Measurements from ENCODE around the gene FOXP4. TPM values are rescaled to one million over a fixed set of nuclear protein-coding genes. Genes with fewer than 3 reads are reported as not detected.

The FOXP4 gene
- total and polyA plus RNA-seq, 2 experiments from 2014 or later = 1.1 to 3.9 TPM

DNA sequence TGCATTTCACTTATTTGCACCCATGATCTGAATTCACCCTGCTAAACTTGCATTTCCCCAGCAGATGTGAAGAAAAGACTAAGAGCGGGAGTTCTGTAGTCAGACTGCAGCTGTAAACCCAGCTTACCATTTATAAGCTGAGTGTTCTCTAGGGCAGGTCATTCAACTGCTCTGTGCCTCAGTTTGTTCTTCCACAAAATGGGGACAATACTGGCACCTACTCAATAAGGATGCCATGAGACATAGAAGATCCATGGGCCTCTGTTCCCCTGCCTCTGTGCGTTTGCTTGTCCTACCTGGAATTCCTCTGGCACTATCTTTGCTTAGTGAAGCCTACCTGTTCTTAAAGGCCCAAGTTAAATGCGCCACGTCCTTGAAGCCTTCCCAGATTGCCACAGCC is 79.8 kb downstream of the FOXP4 start:
- no peak for DNase-seq
- no peak overlapping the region for H3K4me2 ChIP-seq (ENCODE audit: unreplicated experiment)
- H3K9me3 ChIP-seq (ENCODE audit: low read depth) = peaks cover 4% of the 10 kb centered on the region
- TF ChIP-seq EZH2phosphoT487 (IDR thresholded peaks at IDR 0.05; ENCODE audit: insufficient read depth, low read depth) = no peak
- no peak for TF ChIP-seq EZH2 (IDR thresholded peaks at IDR 0.05; ENCODE audit: insufficient read depth, poor library complexity, severe bottlenecking)
- 75 to 78% methylated on average over 4 of the region's 4 CpGs for WGBS, 2 experiments (ENCODE audit: low coverage in 1 of 2, low lambda C conversion rate in 2 of 2, missing lambda C conversion rate in 2 of 2)
- H3K9me2 ChIP-seq (ENCODE audit: insufficient read depth) = no peaks in the 10 kb centered on the region
- H3K27me3 ChIP-seq (replicated peaks; ENCODE audit: insufficient read depth) = peaks cover 16% of the 10 kb centered on the region; the same call in 1 of the 2 replicates
- no peak overlapping the region for H2AFZ ChIP-seq
- H3K27ac ChIP-seq = no peak overlapping the region
- H3K9ac ChIP-seq = no peak overlapping the region
- H3F3A ChIP-seq (ENCODE audit: insufficient read depth) = no peaks in the 10 kb centered on the region
- no peak overlapping the region for H3K4me3 ChIP-seq
- H4K20me1 ChIP-seq (ENCODE audit: insufficient read depth) = no peaks in the 10 kb centered on the region
- in situ Hi-C loops (cut with MboI) = no loop called here
- no peaks in the 10 kb centered on the region for H3K36me3 ChIP-seq (ENCODE audit: low read depth)
- H3K4me1 ChIP-seq (ENCODE audit: insufficient read depth) = no peaks in the 10 kb centered on the region
- no peaks in the 10 kb centered on the region for H3K79me2 ChIP-seq (ENCODE audit: insufficient read depth)

DNA sequence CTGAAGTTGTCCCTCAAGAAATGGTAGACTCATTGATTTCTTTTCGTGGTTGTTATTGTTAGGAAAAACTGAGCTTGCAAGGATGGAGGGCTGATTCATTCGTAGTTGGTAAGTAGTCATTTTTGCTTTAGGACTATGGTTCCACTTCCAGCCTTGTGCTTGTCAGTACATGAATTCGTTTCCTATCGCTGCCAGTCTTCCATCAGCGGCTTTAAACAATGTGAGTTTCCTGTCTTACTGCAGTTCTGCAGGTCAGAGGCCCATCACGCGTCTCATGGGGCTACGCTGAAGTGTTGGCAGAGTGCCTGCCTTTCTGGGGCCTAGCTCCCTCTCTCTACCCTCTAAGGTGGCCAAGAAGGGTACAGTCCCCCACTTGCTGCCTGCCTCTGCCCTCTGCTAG is 80.7 kb downstream of the FOXP4 start:
- H3K4me2 ChIP-seq (ENCODE audit: unreplicated experiment) = no peak overlapping the region

DNA sequence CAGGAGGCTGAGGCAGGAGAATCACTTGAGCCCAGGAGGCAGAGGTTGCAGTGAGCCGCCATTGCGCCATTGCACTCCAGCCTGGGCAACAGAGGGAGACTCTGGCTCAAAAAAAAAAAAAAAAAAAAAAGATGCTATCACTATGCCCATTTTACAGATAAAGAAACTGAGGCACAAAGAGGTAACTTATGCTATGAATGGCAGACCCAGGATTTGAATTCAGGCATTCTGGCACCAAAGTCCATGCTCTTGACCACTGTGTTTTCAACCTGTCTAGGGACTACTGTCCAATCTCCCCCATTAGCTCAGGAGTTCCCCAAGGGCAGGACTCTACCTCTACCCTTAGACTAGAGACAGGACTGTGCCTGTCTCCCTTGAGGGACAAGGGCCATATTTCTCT is 82.9 kb downstream of the FOXP4 start:
- Histone ChIP-seq H2AFZ (no peak overlapping the region), H3K27me3 (replicated peaks; ENCODE audit: insufficient read depth) (peaks cover 25% of the 10 kb centered on the region; the same call in 1 of the 2 replicates), H4K20me1 (ENCODE audit: insufficient read depth) (no peaks in the 10 kb centered on the region), H3K4me1 (ENCODE audit: insufficient read depth) (no peaks in the 10 kb centered on the region), H3K9me2 (ENCODE audit: insufficient read depth) (no peaks in the 10 kb centered on the region), H3K9ac (no peak overlapping the region), H3K79me2 (ENCODE audit: insufficient read depth) (no peaks in the 10 kb centered on the region), H3K9me3 (ENCODE audit: low read depth) (no peaks in the 10 kb centered on the region), H3F3A (ENCODE audit: insufficient read depth) (no peaks in the 10 kb centered on the region), H3K4me3 (no peak overlapping the region), H3K27ac (no peak overlapping the region), H3K36me3 (ENCODE audit: low read depth) (no peaks in the 10 kb centered on the region), H3K4me2 (ENCODE audit: unreplicated experiment) (no peak overlapping the region)
- in situ Hi-C loops (cut with MboI) = no loop called here
- WGBS, 2 experiments (ENCODE audit: low coverage in 1 of 2, low lambda C conversion rate in 2 of 2, missing lambda C conversion rate in 2 of 2) = 79 to 84% methylated on average over 2 of the region's 2 CpGs
- no peak for TF ChIP-seq EZH2 (IDR thresholded peaks at IDR 0.05; ENCODE audit: insufficient read depth, poor library complexity, severe bottlenecking)
- TF ChIP-seq EZH2phosphoT487 (IDR thresholded peaks at IDR 0.05; ENCODE audit: insufficient read depth, low read depth) = no peak
- DNase-seq = no peak

More for the DNA sequence above, 80.7 kb downstream of the FOXP4 start:
- H3K27ac ChIP-seq = no peak overlapping the region
- TF ChIP-seq EZH2 (IDR thresholded peaks at IDR 0.05; ENCODE audit: insufficient read depth, poor library complexity, severe bottlenecking) (no peak), EZH2phosphoT487 (IDR thresholded peaks at IDR 0.05; ENCODE audit: insufficient read depth, low read depth) (no peak)
- no peak overlapping the region for H3K4me3 ChIP-seq
- peaks cover 16% of the 10 kb centered on the region; the same call in 1 of the 2 replicates for H3K27me3 ChIP-seq (replicated peaks; ENCODE audit: insufficient read depth)
- H3F3A ChIP-seq (ENCODE audit: insufficient read depth) = no peaks in the 10 kb centered on the region
- WGBS, 2 experiments (ENCODE audit: low coverage in 1 of 2, low lambda C conversion rate in 2 of 2, missing lambda C conversion rate in 2 of 2) = 84 to 87% methylated on average over 8 of the region's 8 CpGs
- no peaks in the 10 kb centered on the region for H3K36me3 ChIP-seq (ENCODE audit: low read depth)
- H2AFZ ChIP-seq = no peak overlapping the region
- H3K9ac ChIP-seq = no peak overlapping the region
- H3K4me1 ChIP-seq (ENCODE audit: insufficient read depth) = no peaks in the 10 kb centered on the region
- H3K9me2 ChIP-seq (ENCODE audit: insufficient read depth) = no peaks in the 10 kb centered on the region
- in situ Hi-C loops (cut with MboI) = no loop called here
- no peaks in the 10 kb centered on the region for H4K20me1 ChIP-seq (ENCODE audit: insufficient read depth)
- no peak for DNase-seq
- H3K79me2 ChIP-seq (ENCODE audit: insufficient read depth) = no peaks in the 10 kb centered on the region
- no peaks in the 10 kb centered on the region for H3K9me3 ChIP-seq (ENCODE audit: low read depth)

DNA sequence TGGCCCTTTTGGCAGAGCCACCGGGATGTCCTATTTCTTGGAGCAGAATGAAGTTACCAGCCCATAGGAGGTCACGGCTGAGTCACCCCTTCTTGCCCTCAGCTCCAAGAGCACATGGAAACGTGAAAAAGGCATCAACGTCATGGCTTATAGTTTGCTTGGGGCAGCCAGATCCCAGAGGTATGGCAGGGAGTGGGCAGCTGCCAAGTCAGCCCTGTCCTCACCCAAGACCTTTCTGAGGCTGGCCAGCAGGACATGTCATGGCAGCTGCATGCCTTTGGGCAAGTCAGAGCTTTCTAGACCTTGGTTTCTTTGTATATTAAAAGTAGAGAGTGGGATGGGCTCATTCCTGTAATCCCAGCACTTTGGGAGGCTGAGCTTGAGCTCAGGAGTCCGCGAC is 83.9 kb downstream of the FOXP4 start:
- TF ChIP-seq EZH2phosphoT487 (IDR thresholded peaks at IDR 0.05; ENCODE audit: insufficient read depth, low read depth) (no peak), EZH2 (IDR thresholded peaks at IDR 0.05; ENCODE audit: insufficient read depth, poor library complexity, severe bottlenecking) (no peak)
- peaks cover 19% of the 10 kb centered on the region; the same call in 1 of the 2 replicates for H3K27me3 ChIP-seq (replicated peaks; ENCODE audit: insufficient read depth)
- in situ Hi-C loops (cut with MboI) = no loop called here
- no peaks in the 10 kb centered on the region for H3K36me3 ChIP-seq (ENCODE audit: low read depth)
- WGBS, 2 experiments (ENCODE audit: low coverage in 1 of 2, low lambda C conversion rate in 2 of 2, missing lambda C conversion rate in 2 of 2) = 62 to 66% methylated on average over 6 of the region's 6 CpGs
- H3K9me3 ChIP-seq (ENCODE audit: low read depth) = no peaks in the 10 kb centered on the region
- no peak for DNase-seq
- H3F3A ChIP-seq (ENCODE audit: insufficient read depth) = no peaks in the 10 kb centered on the region
- H4K20me1 ChIP-seq (ENCODE audit: insufficient read depth) = no peaks in the 10 kb centered on the region
- H2AFZ ChIP-seq = no peak overlapping the region
- H3K4me2 ChIP-seq (ENCODE audit: unreplicated experiment) = no peak overlapping the region
- H3K9me2 ChIP-seq (ENCODE audit: insufficient read depth) = no peaks in the 10 kb centered on the region
- no peaks in the 10 kb centered on the region for H3K79me2 ChIP-seq (ENCODE audit: insufficient read depth)
- H3K4me3 ChIP-seq = no peak overlapping the region
- H3K27ac ChIP-seq = no peak overlapping the region
- H3K4me1 ChIP-seq (ENCODE audit: insufficient read depth) = no peaks in the 10 kb centered on the region
- no peak overlapping the region for H3K9ac ChIP-seq

DNA sequence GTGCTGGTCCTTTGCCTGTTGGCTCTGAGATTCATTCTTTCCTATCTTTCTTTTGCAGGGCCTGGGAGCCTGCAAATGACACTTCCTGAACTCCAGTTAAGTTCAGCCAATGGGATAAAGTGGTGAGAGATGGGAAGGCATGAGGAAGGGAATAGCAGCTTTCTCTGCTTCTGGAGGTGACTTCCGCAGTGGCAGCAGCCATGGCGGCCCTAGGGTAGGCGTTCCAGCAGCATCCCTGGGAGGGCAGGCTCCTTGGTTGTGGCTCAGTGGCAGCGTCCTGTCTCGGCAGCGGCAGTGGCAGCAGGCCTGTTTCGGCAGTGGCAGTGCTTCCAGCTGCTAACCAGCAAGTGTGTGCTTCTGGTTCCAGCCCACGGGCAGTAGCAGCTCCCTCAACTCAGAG is 84.8 kb downstream of the FOXP4 start:
- no peaks in the 10 kb centered on the region for H3K36me3 ChIP-seq (ENCODE audit: low read depth)
- H3K27me3 ChIP-seq (replicated peaks; ENCODE audit: insufficient read depth) = peaks cover 22% of the 10 kb centered on the region
- no peak overlapping the region for H2AFZ ChIP-seq
- H3K27ac ChIP-seq = no peak overlapping the region
- H3K9me2 ChIP-seq (ENCODE audit: insufficient read depth) = no peaks in the 10 kb centered on the region
- no peaks in the 10 kb centered on the region for H3F3A ChIP-seq (ENCODE audit: insufficient read depth)
- in situ Hi-C loops (cut with MboI) = no loop called here
- H3K4me3 ChIP-seq = no peak overlapping the region
- DNase-seq = no peak
- no peaks in the 10 kb centered on the region for H4K20me1 ChIP-seq (ENCODE audit: insufficient read depth)
- H3K9me3 ChIP-seq (ENCODE audit: low read depth) = no peaks in the 10 kb centered on the region
- 60 to 72% methylated on average over 7 to 8 of the region's 8 CpGs for WGBS, 2 experiments (ENCODE audit: low coverage in 1 of 2, low lambda C conversion rate in 2 of 2, missing lambda C conversion rate in 2 of 2)
- H3K79me2 ChIP-seq (ENCODE audit: insufficient read depth) = no peaks in the 10 kb centered on the region
- no peak overlapping the region for H3K4me2 ChIP-seq (ENCODE audit: unreplicated experiment)
- no peak overlapping the region for H3K9ac ChIP-seq
- TF ChIP-seq EZH2 (IDR thresholded peaks at IDR 0.05; ENCODE audit: insufficient read depth, poor library complexity, severe bottlenecking) = no peak
- no peak for TF ChIP-seq EZH2phosphoT487 (IDR thresholded peaks at IDR 0.05; ENCODE audit: insufficient read depth, low read depth)
- H3K4me1 ChIP-seq (ENCODE audit: insufficient read depth) = no peaks in the 10 kb centered on the region
